ENCODE results near the gene TEX44.
"Not testable (repeated sequence)": the region's sequence is repeated elsewhere in the genome, so short reads cannot be mapped to it uniquely, and the experiment has no call there.

The TEX44 gene

GRCh38 chr2:231592636-231593145 is at the start of gene TEX44:
Gene TEX44 (plus strand): TSS chr2:231592864. CDS start chr2:231592952, 88 bp downstream.
- no peak for DNase-seq (ENCODE audit: low read depth in 2 of 2)

DNA sequence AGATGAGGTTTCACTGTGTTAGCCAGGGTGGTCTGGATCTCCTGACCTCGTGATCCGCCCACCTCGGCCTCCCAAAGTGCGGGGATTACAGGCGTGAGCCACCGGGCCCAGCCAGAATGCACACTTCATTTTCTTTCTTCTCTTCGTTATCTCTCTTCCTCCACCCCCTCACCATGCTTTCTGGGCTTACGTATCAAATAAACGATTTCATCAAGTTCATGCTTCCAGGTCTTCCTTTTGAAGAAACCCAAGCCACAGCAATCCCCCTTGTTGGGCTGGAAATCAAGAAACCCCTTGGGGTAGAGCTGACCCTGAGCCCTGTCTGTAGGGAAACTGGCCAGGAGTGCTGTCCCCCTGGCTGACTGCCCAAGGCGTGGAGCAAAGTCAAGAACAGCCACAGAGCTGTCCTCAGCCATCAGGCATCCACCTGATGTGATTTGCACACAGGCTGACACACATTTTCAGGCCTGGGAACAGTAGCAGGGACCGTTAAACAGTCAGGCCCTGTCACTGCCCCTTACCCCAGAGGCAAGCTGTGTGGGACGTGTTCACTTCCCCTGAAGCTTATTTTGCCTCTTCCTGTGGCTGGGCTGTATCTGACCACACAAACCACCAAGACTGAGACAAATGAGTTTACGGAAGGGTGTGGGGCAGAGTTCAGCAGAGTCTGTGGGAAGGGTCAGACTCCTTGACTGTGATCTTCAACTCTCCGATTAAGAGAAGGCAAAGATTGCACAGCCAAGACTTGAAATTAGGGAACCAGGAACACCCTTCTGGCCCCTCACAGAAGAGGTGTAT is 47.4 kb upstream of the TEX44 start:
- peak; percentile 30 to 67 for DNase-seq (ENCODE audit: low read depth in 2 of 2)

GRCh38 chr2:231546014-231546715 is 46.5 kb upstream of the TEX44 start:
- no peak for DNase-seq (ENCODE audit: low read depth in 2 of 2)

DNA sequence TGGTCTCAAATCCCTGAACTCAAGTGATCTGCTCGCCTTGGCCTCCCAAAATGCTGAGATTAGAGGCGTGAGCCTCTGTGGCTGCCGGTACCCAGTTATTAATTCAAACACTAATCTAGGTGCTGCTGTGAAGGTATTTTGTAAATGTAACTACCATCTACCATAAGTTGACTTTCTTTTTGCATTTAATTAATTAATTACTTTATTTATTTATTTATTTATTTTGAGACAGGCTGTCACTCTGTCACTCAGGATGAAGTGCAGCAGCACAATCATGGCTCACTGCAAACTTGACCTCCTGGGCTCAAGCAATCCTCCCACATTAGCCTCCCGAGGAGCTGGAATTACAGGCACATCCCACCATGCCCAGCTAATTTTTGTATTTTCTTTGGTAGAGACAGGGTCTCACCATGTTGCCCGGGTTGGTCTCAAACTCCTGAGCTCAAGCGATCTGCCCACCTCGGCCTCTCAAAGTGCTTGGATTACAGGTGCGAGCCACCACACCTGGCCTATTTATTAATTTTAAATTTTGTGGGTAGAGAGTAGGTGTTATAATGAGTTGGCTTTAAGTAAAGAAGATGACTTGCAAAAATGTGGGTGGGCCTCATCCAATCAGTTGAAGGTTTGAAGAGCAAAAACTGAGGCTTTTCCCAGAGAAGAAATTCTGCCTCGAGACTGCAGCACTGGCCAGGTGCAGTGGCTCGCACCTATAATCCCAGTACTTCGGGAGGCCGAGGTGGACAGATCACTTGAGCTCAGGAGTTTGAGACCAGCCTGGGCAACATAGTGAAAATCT is 45.2 kb upstream of the TEX44 start:
- no peak for DNase-seq (ENCODE audit: low read depth in 2 of 2)

DNA sequence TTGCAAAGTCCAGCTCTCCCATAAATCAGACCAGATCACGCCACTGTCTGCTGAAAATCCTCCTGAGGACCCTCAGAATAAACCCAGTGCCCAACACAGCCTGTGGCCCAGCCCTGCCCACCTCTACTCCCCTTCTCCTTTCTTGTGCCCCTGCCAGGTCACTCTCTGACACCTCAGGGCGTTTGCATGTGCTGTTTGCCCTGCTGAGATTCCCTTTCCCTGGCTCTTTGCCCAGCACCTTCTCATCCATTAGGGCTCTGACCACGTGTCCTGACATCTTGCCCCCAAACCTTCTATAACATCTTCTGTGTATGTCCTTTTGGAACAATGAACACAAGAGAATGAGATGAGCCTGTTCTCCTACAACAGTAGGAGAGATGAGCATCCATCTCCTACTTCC is 43.9 kb upstream of the TEX44 start:
- no peak for DNase-seq (ENCODE audit: low read depth in 2 of 2)

GRCh38 chr2:231549446-231550239 is 43.0 kb upstream of the TEX44 start:
- no peak for DNase-seq (ENCODE audit: low read depth in 2 of 2)

- no peak for DNase-seq (ENCODE audit: low read depth in 2 of 2)
Measured at GRCh38 chr2:231552752-231553151, 39.9 kb upstream of the TEX44 start.

DNA sequence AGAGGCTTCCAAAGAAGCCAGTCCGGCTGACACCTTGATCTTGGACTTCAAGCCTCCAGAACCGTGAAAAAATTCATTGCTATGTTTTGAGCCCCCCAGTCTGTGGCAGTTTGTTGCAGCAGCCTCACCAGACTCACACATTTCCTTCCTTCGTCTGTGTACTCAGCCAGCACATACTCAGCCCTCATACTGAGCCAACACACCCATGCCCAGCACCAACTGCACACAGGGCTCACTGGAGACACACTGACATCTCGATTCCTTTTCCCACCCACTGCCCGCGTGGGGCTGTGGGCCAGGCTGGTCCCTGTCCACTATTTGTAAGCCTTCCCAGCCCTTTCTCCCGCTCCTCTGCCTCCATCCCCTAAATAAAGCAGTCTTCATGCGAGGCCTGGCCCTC is 38.3 kb upstream of the TEX44 start:
- DNase-seq (ENCODE audit: low read depth in 2 of 2) = no peak

GRCh38 chr2:231554748-231555545 is 37.7 kb upstream of the TEX44 start:
- no peak for DNase-seq (ENCODE audit: low read depth in 2 of 2)

- DNase-seq (ENCODE audit: low read depth in 2 of 2) = not testable (repeated sequence)
Measured at GRCh38 chr2:231556496-231556895, 36.2 kb upstream of the TEX44 start.

GRCh38 chr2:231556981-231557380 is 35.7 kb upstream of the TEX44 start:
- no peak for DNase-seq (ENCODE audit: low read depth in 2 of 2)

DNA sequence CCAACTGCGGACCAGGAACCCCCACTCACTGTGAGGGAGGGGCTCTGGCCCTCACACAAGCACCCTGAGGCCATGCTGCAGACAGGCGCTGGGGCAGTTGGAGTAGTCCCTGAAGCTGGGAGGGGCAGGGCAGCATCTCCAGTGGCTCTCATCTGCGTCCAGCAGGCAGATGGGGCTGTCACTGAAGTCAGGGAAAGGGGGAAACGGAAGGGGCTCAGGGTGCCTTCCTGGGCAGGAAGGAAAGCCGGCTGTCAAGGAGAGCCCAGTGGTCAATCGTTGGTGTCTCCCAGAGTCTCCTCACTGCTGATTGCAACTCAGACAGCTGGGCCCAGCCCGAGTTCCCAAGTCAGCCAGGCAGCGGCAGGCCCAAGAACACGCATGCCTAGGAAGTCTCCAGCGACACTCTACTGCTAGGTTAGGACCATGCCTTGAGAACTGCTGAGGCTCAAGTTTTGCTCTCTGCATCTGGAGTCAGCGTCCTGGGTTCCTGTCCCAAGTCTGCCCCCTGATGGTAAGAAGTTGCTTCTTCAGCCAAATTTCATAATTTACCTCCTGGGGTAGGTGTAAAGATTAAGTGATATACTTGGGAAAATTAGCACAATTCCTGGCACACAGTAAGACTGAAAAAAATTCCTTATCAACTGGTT is 35.0 kb upstream of the TEX44 start:
- peak in 1 of 2 donors; percentile 32 for DNase-seq (ENCODE audit: low read depth in 2 of 2)

DNA sequence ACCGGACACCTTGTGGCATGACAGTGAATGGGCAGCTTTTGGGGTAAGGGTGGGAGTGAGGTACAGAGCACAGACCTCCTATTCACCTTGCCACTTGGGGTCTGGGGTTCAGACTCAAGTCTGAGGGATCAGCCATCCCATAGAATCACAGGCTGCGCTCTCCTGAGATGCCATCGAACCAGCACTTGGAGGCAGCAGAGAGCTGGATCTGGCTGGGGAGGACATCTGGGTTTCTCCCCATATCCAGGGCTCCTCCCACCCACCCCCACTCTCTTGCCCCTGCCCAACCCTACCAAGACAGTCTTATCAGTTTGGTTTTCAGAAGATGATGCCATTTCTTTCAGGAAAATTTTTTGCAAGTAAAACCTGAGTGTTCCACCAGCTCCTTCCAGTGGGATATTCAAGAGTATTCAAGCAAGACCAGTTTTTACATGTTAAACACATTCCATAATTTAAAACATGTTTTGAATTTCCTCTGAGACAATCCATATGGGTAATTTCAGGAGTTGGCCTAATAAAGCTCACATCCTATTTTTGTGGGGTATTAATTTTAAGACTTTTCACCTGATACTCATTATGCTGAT is 29.2 kb upstream of the TEX44 start:
- DNase-seq (ENCODE audit: low read depth in 2 of 2) = peak; percentile 46 to 53

GRCh38 chr2:231565887-231566594 is 26.6 kb upstream of the TEX44 start:
- no peak for DNase-seq (ENCODE audit: low read depth in 2 of 2)

DNA sequence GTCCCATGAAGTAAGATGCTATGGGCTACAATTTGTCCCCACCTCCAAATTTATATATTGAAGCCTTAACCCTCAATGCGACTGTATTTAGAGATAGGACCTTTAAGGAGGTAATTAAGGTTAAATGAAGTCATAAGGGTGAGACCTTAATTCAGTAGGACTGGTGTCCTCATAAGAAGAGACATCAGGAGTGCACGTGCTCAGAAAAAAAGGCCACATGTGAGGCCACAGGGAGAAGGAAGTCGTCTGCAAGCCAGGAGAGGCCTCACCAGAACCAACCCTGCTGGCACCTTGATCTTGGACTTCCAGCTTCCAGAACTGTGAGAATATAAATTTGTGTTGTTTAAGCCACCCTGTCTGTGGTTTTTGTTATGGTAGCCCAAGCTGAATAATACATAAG is 25.5 kb upstream of the TEX44 start:
- DNase-seq (ENCODE audit: low read depth in 2 of 2) = no peak

- DNase-seq (ENCODE audit: low read depth in 2 of 2) = no peak
Measured at GRCh38 chr2:231568098-231568784, 24.4 kb upstream of the TEX44 start.

DNA sequence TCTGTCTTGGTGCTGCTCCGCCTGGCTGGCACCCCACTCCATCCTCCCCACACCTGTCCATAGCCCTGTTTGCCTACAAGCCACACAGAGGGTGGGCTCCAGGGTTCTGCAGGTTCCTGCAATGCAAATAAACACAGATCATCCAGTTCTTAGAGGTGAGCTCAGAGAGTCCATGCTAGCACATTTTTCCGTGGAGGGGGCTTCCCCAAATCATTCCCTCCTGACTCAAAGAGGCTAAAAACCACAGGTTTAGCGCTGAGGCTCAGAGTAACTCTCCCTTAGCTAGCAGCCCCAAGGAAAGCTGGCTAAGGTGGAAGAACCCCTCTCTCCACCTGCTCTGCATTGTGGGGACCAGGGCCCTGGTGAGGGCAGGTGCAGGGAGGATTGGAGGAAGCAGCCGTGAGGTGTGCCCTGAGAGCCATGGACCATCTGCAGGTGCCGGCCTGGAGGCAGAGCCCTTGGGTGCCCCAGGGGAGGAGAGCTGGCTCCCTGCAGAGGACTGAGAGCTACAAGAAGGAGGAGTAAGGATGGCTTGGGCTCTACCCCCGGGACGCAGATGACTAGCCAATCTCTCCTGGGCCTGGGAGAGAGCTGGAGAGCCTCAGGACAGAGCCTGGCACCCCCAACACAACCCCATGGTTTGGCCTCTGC is 23.8 kb upstream of the TEX44 start:
- no peak for DNase-seq (ENCODE audit: low read depth in 2 of 2)

- DNase-seq (ENCODE audit: low read depth in 2 of 2) = not testable (repeated sequence)
Measured at GRCh38 chr2:231570915-231571314, 21.7 kb upstream of the TEX44 start.
